Hepatocyte (in vitro differentiated cells): ENCODE results near the gene RNF180. TPM values are rescaled to one million over a fixed set of nuclear protein-coding genes. Genes with fewer than 3 reads are reported as not detected.

Source experiments
- DNase-seq: peaks from one replicate; pipeline ENCODE4 v3.0.0-alpha.2; 2016; ENCODE audit warnings: low spot score
- H2AFZ ChIP-seq: fragments of 200-600 bp; sonication (generic); 2 replicates; pipeline ENCODE4 v1.6.0; 2016; ENCODE audit warnings: antibody characterized with exemption, mild to moderate bottlenecking
- H3K27ac ChIP-seq: fragments of 200-600 bp; sonication (generic); 2 replicates; pipeline ENCODE4 v1.5.1; 2016; ENCODE audit warnings: mild to moderate bottlenecking
- H3K27me3 ChIP-seq: fragments of 200-600 bp; sonication (generic); 2 replicates; pipeline ENCODE4 v1.6.1; 2016
- H3K36me3 ChIP-seq: fragments of 200-600 bp; sonication (generic); replicated peaks from 2 replicates; pipeline ENCODE4 v1.5.1; 2016; ENCODE audit warnings: low read depth; ENCODE audit not compliant: insufficient read depth
- H3K4me1 ChIP-seq: fragments of 200-600 bp; sonication (generic); 2 replicates; pipeline ENCODE4 v1.5.1; 2016; ENCODE audit warnings: mild to moderate bottlenecking, moderate library complexity; ENCODE audit not compliant: insufficient read depth
- H3K4me2 ChIP-seq: fragments of 200-600 bp; sonication (generic); 2 replicates; pipeline ENCODE4 v1.6.0; 2016
- H3K4me3 ChIP-seq: fragments of 200-600 bp; sonication (generic); 2 replicates; pipeline ENCODE4 v1.5.1; 2016; ENCODE audit warnings: mild to moderate bottlenecking
- H3K79me2 ChIP-seq: fragments of 200-600 bp; sonication (generic); 2 replicates; pipeline ENCODE4 v1.6.0; 2017; ENCODE audit warnings: mild to moderate bottlenecking
- H3K9me2 ChIP-seq: fragments of 200-600 bp; sonication (generic); replicated peaks from 2 replicates; pipeline ENCODE4 v1.6.0; 2017; ENCODE audit warnings: mild to moderate bottlenecking; ENCODE audit not compliant: insufficient read depth
- H3K9me3 ChIP-seq: fragments of 200-600 bp; sonication (generic); 2 replicates; pipeline ENCODE4 v1.5.1; 2016; ENCODE audit warnings: low read depth, mild to moderate bottlenecking
- H4K20me1 ChIP-seq: fragments of 200-600 bp; sonication (generic); 2 replicates; pipeline ENCODE4 v1.6.0; 2016; ENCODE audit warnings: mild to moderate bottlenecking; ENCODE audit not compliant: insufficient read depth, poor library complexity, severe bottlenecking
- CTCF ChIP-seq: fragments of 200-600 bp; sonication (generic); IDR thresholded peaks from 2 replicates; pipeline ENCODE4 v1.5.1; 2016; ENCODE audit warnings: antibody characterized with exemption, mild to moderate bottlenecking; ENCODE audit not compliant: poor library complexity
- EZH2 ChIP-seq: fragments of 200-600 bp; sonication (generic); IDR thresholded peaks from 2 replicates; pipeline ENCODE4 v1.6.1; 2016; ENCODE audit warnings: antibody characterized with exemption, mild to moderate bottlenecking, borderline replicate concordance
- EZH2phosphoT487 ChIP-seq: fragments of 200-600 bp; sonication (generic); IDR thresholded peaks from one replicate; pipeline ENCODE4 v1.6.1; 2018; ENCODE audit warnings: antibody characterized with exemption, mild to moderate bottlenecking, low read depth, moderate library complexity; ENCODE audit not compliant: unreplicated experiment, severe bottlenecking
- WGBS: methylation state at CpG from one replicate; pipeline ENCODE4 v1.1.6; 2016; ENCODE audit warnings: low lambda C conversion rate; ENCODE audit errors: missing lambda C conversion rate; 5-methylcytosine and 5-hydroxymethylcytosine counted together
- polyA plus RNA-seq: library from polyadenylated mRNA; unstranded; fragments of >200 nt; fragmentation: Nextera tagmentation; extraction: Ambion mirVana; gene quantifications from 2 replicates; pipeline ENCODE4 v1.2.1, GENCODE V29; 2016
- total RNA-seq: library from RNA; depleted of rRNA; stranded (reverse); fragments of >200 nt; gene quantifications from 2 replicates; pipeline ENCODE4 v1.2.3, GENCODE V29; 2014

RNF180 gene
- total and polyA plus RNA-seq, 2 experiments from 2014 or later: 3.0 to 4.7 TPM

- no peak for TF ChIP-seq CTCF
- TF ChIP-seq EZH2: no peak
- Histone ChIP-seq H3K36me3 (no peaks in the 10 kb centered on the region), H2AFZ (no peak overlapping the region), H4K20me1 (no peaks in the 10 kb centered on the region), H3K9me2 (no peaks in the 10 kb centered on the region), H3K4me3 (no peak overlapping the region), H3K79me2 (no peaks in the 10 kb centered on the region), H3K27ac (no peak overlapping the region), H3K4me2 (no peak overlapping the region), H3K27me3 (no peaks in the 10 kb centered on the region), H3K4me1 (no peaks in the 10 kb centered on the region), H3K9me3 (no peaks in the 10 kb centered on the region)
- 85% methylated on average over 1 of the region's 1 CpG for WGBS
- DNase-seq: no peak
These were observed 129.5 kb downstream of the RNF180 start for GRCh38 chr5:64295101-64295500.

- no peak overlapping the region for H3K4me2 ChIP-seq
- no peak for DNase-seq
- H4K20me1 ChIP-seq: no peaks in the 10 kb centered on the region
- no peaks in the 10 kb centered on the region for H3K79me2 ChIP-seq
- H2AFZ ChIP-seq: no peak overlapping the region
- no peaks in the 10 kb centered on the region for H3K36me3 ChIP-seq
- WGBS: 70% methylated on average over 1 of the region's 1 CpG
- H3K4me3 ChIP-seq: no peak overlapping the region
- H3K9me3 ChIP-seq: no peaks in the 10 kb centered on the region
- H3K9me2 ChIP-seq: no peaks in the 10 kb centered on the region
- no peaks in the 10 kb centered on the region for H3K4me1 ChIP-seq
- H3K27me3 ChIP-seq: no peaks in the 10 kb centered on the region
- no peak for TF ChIP-seq EZH2phosphoT487
- TF ChIP-seq EZH2: no peak
- TF ChIP-seq CTCF: no peak
- H3K27ac ChIP-seq: no peak overlapping the region
These were observed 132.9 kb downstream of the RNF180 start for GRCh38 chr5:64298586-64298985.

GRCh38 chr5:64299805-64300204 is 134.2 kb downstream of the RNF180 start:
- Histone ChIP-seq H3K4me1 (no peaks in the 10 kb centered on the region), H4K20me1 (no peaks in the 10 kb centered on the region), H3K4me2 (no peak overlapping the region), H3K4me3 (no peak overlapping the region), H2AFZ (no peak overlapping the region), H3K27me3 (no peaks in the 10 kb centered on the region), H3K9me3 (no peaks in the 10 kb centered on the region), H3K27ac (no peak overlapping the region), H3K79me2 (no peaks in the 10 kb centered on the region), H3K36me3 (no peaks in the 10 kb centered on the region), H3K9me2 (no peaks in the 10 kb centered on the region)
- TF ChIP-seq EZH2phosphoT487 (no peak), CTCF (no peak), EZH2 (no peak)
- 64% methylated on average over 2 of the region's 2 CpGs for WGBS
- no peak for DNase-seq

GRCh38 chr5:64301566-64301965 is 135.9 kb downstream of the RNF180 start:
- H2AFZ ChIP-seq: no peak overlapping the region
- H3K4me2 ChIP-seq: no peak overlapping the region
- H3K27ac ChIP-seq: no peak overlapping the region
- no peaks in the 10 kb centered on the region for H3K9me2 ChIP-seq
- no peaks in the 10 kb centered on the region for H3K36me3 ChIP-seq
- H3K27me3 ChIP-seq: no peaks in the 10 kb centered on the region
- H3K4me3 ChIP-seq: no peak overlapping the region
- no peaks in the 10 kb centered on the region for H3K9me3 ChIP-seq
- TF ChIP-seq EZH2phosphoT487 (no peak), CTCF (no peak), EZH2 (no peak)
- DNase-seq: no peak
- no peaks in the 10 kb centered on the region for H3K79me2 ChIP-seq
- H4K20me1 ChIP-seq: no peaks in the 10 kb centered on the region
- H3K4me1 ChIP-seq: no peaks in the 10 kb centered on the region
